HG02571 (cell line): Measurements from ENCODE around the gene NR4A1.

Experiments used
- ATAC-seq: cut with Tn5 transposase; IDR thresholded peaks from one replicate; pipeline ENCODE4 v1.9.1; 2021; ENCODE audit warnings: mild to moderate bottlenecking, moderate library complexity; ENCODE audit not compliant: unreplicated experiment

The NR4A1 gene

DNA sequence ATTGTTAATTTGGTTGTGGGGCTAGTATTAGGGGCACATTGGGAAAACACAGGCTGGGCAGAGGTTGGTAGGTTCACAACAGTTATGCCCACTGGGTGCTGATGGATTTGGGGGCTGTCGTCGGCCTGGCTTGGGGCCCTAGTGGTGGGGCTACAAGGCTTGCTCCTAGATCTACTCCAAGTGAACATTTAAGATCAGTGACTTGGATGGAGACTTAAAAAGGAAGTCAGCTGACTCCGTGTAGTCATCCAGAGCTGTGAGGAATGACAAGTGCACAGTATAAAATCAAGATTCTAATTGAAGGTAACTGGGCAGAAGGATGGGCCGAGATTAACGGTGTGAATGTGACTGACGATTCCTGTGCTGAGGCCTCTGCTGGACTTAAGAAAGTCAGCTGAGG is 12.8 kb upstream of the NR4A1 start:
- no peak for ATAC-seq

GRCh38 chr12:52041035-52041434 is 10.2 kb upstream of the NR4A1 start:
- ATAC-seq: no peak

DNA sequence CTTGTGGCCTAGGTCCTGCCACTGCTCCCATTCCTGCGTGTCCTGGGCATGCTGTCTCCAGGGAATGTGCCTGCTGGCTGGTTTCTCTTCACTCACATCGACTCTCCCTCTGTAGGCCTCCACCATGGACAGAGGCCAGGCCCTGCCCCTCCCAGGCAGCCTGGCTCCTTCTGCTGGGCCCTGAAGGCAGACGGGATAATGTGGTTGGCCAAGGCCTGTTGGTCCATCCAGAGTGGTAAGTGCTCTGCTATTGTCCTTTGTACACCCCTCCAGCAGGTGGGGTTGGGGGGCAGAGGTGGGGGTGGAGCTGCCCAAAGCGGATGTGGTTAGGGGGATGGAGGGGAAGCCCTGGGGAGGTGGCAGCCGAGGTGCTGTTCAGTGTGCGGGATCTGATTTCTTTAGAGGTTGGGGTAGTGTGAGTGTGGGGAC is 9.5 kb upstream of the NR4A1 start:
- ATAC-seq: no peak

DNA sequence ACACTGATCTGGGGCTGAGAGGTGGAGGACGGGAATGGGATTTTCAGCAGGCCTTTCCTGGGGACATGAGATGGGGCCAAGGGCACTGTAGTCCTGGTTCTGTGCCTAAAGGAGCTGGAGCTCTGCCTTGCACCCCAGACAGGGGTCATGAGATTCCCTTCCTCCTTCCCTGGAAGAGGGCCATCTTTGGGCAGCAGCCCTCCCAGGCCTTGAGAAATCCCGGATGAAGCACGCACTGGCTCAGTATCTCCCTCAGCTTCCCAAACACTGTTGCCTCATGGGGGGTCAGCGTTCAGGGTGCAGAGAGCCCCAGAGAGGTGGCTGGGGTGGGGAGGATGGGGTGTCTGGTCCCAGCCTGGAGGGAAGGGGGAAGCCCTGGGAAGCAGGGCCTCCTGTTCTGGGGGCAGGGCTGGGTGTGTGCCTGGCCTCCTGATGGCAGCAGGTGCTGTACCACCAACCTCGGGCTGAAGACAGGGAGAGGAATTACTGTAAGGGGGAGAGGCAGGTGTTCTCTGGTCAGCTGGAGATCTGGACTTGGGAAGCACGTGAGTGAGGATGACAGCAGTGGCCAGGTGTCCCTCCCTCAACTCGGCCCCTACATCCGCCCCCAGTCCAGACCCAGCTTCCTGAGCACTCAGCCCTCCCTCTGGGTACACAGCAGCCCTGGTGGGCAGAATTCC is 8.4 kb upstream of the NR4A1 start:
- ATAC-seq: no peak

DNA sequence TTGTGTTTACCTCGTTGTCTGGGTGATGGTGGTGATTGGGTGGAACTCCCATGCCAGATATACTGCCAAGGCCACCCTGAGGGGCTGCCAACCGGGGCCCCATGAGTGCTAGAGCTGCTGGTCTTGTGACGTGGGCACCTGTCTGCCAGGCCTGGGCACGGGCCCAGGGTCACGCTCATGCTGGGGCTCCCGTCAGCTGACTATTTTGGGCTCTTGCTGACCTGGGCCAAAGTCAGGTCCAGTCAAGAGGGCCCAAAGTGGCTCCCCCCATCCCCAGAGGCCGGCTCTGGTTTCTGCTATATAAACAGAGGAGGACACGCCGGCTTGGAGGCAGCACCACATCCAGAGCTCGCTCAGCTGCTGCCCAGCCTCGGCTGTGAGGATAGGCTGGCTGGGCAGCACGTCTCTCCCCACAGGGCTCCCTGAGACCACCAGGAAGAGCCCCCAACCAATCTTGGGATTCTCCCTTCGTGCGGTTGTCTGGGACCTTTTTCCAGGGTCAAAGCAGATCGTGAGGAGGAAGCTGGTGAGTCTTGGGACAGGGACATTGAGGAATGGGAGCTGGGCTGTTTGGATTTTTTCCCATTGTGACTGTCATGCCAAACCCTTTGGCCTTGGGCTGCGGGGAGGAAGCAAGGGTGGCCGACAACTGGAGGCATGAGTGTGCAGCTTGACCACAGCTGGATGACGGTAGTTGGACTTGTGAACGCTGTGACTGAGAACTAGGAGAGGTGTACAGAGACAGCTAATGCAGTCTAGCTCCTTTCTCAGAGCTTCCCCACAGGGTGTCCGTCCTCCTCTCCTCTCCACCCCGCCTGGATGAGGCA is 7.6 kb upstream of the NR4A1 start:
- ATAC-seq: no peak

DNA sequence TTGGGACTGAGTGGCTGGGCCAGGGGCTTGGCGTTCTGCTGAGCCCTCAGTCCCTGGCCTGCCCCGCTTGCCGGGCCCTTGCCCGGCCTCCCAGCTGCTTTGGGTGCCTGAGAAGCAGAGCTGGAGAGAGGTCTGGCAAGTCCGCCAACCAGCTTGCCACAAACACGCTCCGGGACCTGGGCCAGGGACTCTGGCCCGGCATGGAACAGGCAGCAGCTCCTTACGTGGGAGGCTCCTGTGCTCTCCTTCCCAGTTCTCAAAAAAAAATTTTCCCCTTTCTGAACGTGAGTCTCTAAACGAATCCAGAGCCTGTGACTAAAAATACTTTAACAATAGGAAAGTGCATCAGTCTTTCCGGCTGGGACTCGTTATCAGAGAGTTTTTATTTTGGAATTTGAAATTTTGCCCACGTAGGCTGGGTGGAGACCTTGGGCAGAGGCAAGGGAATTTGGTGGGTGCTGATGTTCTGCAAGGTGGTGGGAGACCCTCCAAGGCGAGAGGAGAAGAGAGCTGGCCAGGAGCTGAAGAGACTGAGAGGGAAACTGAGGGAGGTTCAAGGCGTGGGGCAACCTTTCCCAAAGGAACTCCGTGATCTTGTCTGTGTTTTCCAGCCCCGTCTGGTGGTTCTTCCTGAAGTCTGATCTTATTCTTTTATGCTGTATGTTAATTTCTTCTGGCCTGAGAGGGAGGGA is 6.8 kb upstream of the NR4A1 start:
- ATAC-seq: no peak

DNA sequence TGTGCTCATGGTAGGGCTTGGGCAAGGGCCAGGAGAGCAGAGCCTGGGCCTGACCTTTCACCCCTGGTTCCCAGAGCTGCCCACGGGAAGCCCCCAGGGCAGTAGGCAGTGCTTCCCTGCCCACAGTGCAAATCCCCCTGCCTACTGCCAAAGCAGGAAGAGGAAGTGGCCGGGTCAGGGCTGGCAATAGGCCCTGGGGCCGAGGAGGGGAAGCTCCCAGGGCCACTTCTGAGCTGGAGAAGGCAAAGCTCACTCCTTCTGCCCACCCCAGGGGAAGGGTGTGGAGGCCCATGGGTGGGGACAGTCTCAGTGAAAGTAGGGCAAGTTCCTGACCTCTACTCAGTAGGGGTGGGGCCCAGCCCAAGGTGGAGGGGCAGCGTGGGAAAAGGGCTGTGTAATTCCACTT is 5.4 kb upstream of the NR4A1 start:
- ATAC-seq: no peak

DNA sequence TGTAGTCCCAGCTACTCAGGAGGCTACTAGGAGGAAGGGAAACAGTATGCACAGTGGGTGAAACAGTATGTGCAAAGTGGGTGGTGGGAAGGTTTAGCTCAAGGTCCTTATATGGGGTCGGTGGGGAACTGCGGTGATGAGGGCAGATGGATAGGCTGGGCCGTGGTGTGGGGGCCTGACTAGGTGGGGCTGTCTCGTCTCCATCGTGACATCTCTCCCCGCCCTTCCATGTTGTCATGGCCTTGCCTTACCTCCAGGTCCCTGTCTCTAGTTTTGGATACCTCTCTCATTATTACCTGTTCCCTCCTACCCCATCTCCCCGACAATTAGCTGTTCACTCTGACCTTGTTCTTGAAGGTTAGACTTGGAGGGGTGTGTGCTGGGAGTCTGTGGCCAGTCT is 4.4 kb upstream of the NR4A1 start:
- no peak for ATAC-seq

DNA sequence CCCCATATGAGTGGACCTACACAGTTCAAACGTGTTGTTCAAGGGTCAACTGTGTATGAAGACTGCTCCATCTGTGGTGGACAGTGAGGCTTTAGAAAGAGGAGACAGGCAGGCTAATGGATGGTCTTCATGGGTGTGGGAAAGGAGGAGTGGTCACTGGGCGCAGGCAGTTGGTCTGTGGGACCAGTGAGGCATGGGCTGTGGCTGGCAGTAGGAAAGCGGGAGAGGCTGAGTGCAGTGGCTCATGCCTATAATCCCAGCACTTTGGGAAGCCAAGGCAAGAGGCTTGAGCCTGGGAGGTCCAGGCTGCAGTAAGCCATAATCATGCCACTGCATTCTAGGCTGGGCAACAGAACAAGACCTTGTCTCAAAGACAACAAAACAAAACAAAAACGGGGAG is 2.0 kb upstream of the NR4A1 start:
- no peak for ATAC-seq

DNA sequence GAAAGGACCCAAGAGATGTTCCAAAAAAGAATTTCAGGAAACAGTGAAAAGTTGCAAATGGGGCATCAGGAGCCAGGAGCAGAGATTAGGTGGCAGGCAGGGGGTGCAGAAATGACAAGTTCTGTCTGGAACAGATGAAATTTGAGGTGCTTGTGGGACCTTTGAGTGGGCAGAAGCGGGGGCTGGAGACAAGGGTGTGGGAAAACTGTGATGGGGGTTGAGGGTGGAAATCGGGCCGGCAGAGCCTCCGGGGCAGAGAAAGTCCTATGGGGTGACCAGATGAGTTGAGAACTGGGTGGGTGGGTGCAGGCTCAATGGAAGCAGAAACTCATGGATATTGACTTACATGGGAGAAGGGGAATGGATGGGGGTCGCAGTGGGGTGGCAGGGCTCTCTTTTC is 1.6 kb upstream of the NR4A1 start:
- ATAC-seq: no peak

DNA sequence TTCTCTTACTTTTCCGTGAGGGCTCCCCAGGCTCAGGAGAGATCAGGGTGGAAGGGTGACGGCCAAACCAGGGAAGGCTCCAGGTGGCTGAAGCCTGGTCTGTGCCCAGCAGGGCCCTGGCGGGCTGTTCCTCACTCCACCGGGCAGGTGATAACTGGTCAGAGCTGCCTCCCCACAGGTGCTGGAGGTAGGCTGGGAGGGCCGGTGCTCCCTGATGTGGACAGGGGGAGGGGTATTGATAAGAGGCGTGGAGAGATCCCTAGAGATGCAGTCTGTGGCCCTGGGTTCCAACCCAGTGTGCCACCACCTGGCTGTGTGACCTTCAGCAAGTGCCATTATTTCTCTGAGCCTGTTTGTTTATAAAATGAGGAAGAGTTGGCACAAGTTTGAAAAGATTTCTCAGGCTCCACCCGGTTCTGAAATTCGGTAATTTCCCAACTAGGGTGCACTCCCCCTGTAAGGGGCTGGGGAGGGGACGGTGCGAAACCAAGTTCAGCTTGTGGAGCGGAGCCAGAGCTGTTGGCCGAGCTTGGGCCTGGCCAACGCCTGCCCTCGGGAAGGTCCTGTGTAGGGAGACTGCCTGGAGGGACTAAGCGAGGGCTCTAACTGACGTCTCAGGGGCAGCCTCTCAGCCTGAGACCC is 1.0 kb upstream of the NR4A1 start:
- no peak for ATAC-seq

DNA sequence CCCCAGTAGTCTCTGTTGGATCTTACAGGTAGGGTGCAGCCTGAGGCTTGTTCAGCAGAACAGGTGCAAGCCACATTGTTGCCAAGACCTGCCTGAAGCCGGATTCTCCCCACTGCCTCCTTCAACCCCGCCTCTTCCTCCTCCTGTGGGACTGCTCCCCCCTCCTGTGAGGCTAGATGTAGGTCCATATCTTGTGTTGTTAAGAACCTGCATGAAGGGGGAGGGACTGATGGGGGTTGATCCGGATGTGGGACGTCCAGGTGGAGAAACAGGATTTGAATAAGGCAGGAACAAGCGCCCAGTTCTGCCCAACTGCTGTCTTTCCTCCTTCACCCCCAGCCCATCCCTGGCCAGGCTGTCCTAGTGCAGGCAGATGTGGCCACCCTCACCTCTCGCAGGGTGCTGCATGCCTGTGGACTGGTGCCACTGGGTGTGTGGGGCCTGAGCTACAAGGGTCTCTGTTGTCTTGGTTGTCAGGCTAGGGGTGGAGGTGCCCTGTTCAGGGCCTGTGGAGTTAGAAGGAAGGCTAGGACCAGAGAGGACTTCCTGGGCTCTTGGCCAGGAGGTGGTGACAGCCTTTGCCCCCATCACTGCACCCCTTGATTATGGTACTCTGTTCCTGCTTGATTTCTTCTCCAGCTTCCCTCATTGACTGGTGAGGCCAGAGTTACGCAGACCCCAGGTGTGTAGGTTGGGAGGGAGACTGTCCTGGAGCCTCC is 1.4 kb downstream of the NR4A1 start:
- no peak for ATAC-seq

- ATAC-seq: no peak
Measured at GRCh38 chr12:52053536-52054209, 2.4 kb downstream of the NR4A1 start.

DNA sequence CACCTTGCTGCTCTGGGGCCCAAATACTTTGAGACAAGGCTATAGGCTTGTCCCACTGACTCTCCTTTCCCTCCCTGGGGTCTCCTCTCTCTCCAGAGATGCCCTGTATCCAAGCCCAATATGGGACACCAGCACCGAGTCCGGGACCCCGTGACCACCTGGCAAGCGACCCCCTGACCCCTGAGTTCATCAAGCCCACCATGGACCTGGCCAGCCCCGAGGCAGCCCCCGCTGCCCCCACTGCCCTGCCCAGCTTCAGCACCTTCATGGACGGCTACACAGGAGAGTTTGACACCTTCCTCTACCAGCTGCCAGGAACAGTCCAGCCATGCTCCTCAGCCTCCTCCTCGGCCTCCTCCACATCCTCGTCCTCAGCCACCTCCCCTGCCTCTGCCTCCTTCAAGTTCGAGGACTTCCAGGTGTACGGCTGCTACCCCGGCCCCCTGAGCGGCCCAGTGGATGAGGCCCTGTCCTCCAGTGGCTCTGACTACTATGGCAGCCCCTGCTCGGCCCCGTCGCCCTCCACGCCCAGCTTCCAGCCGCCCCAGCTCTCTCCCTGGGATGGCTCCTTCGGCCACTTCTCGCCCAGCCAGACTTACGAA is 3.1 kb downstream of the NR4A1 start:
- no peak for ATAC-seq

GRCh38 chr12:52054833-52055730 is 3.8 kb downstream of the NR4A1 start:
- ATAC-seq: no peak

- ATAC-seq: no peak
Measured at GRCh38 chr12:52055731-52056711, 4.8 kb downstream of the NR4A1 start.

GRCh38 chr12:52056801-52057637 is 5.8 kb downstream of the NR4A1 start:
- ATAC-seq: no peak
